Type B pancreatic cell (in vitro differentiated cells): ENCODE data around the gene SLCO2A1. TPM values are rescaled to one million over a fixed set of nuclear protein-coding genes. Genes with fewer than 3 reads are reported as not detected.

Experiments
- DNase-seq: peaks from one replicate; pipeline ENCODE4 v3.0.0; 2021; ENCODE audit warnings: mixed read lengths; ENCODE audit not compliant: unreplicated experiment; ENCODE audit errors: extremely low spot score
- H3K27ac Mint-ChIP-seq: 2 replicates; pipeline ENCODE4 v1.8.0; 2021; ENCODE audit warnings: mild to moderate bottlenecking, mixed read lengths
- H3K27me3 Mint-ChIP-seq: 2 replicates; pipeline ENCODE4 v1.8.0; 2021; ENCODE audit warnings: mixed read lengths
- H3K36me3 Mint-ChIP-seq: 2 replicates; pipeline ENCODE4 v1.8.0; 2021; ENCODE audit warnings: mixed read lengths
- H3K4me1 Mint-ChIP-seq: one replicate; pipeline ENCODE4 v1.8.0; 2021; ENCODE audit warnings: mixed read lengths; ENCODE audit not compliant: unreplicated experiment
- H3K4me3 Mint-ChIP-seq: 2 replicates; pipeline ENCODE4 v1.8.0; 2021; ENCODE audit warnings: mild to moderate bottlenecking, mixed read lengths
- H3K9me3 Mint-ChIP-seq: 2 replicates; pipeline ENCODE4 v1.8.0; 2021; ENCODE audit warnings: mixed read lengths
- CTCF ChIP-seq: fragments of 200-600 bp; sonication (generic); conservative IDR thresholded peaks from 2 replicates; pipeline ENCODE4 v1.5.0; 2021; ENCODE audit warnings: antibody characterized with exemption, mild to moderate bottlenecking
- total RNA-seq: library from RNA; stranded (reverse); gene quantifications from 2 replicates; pipeline ENCODE4 v1.2.1, GENCODE V29; 2021; ENCODE audit warnings: low replicate concordance

The SLCO2A1 gene
- total RNA-seq, 1 donor from 2014 or later: 3.8 TPM

- peaks cover 4% of the 10 kb centered on the region for H3K9me3 Mint-ChIP-seq
- no peak for DNase-seq
- no peaks in the 10 kb centered on the region for H3K27me3 Mint-ChIP-seq
- no peaks in the 10 kb centered on the region for H3K36me3 Mint-ChIP-seq
- no peak for TF ChIP-seq CTCF
- no peaks in the 10 kb centered on the region for H3K4me1 Mint-ChIP-seq
- H3K4me3 Mint-ChIP-seq: no peak overlapping the region
- H3K27ac Mint-ChIP-seq: no peak overlapping the region
Measured at GRCh38 chr3:134075846-134076245, 46.1 kb upstream of the SLCO2A1 start.

GRCh38 chr3:134075568-134075825 lies 45.8 kb upstream of the SLCO2A1 start:
- no peak for TF ChIP-seq CTCF
- Mint-ChIP-seq H3K4me3 (no peak overlapping the region), H3K36me3 (no peaks in the 10 kb centered on the region), H3K27ac (no peak overlapping the region), H3K4me1 (no peaks in the 10 kb centered on the region), H3K9me3 (peaks cover 4% of the 10 kb centered on the region), H3K27me3 (no peaks in the 10 kb centered on the region)
- peak; percentile 58 for DNase-seq

- H3K9me3 Mint-ChIP-seq: peaks cover 4% of the 10 kb centered on the region
- no peaks in the 10 kb centered on the region for H3K36me3 Mint-ChIP-seq
- no peak for TF ChIP-seq CTCF
- no peaks in the 10 kb centered on the region for H3K4me1 Mint-ChIP-seq
- no peak overlapping the region for H3K4me3 Mint-ChIP-seq
- DNase-seq: peak; percentile 22
- H3K27ac Mint-ChIP-seq: no peak overlapping the region
- H3K27me3 Mint-ChIP-seq: no peaks in the 10 kb centered on the region
Measured at GRCh38 chr3:134074790-134075567, 45.3 kb upstream of the SLCO2A1 start.

- Mint-ChIP-seq H3K4me1 (no peaks in the 10 kb centered on the region), H3K36me3 (no peaks in the 10 kb centered on the region), H3K4me3 (no peak overlapping the region), H3K9me3 (peaks cover under 1% of the 10 kb centered on the region), H3K27me3 (no peaks in the 10 kb centered on the region), H3K27ac (no peak overlapping the region)
- peak; percentile 52 for DNase-seq
- TF ChIP-seq CTCF: no peak
Measured at GRCh38 chr3:134074001-134074789, 44.5 kb upstream of the SLCO2A1 start.

- DNase-seq: peak; percentile 20
- no peaks in the 10 kb centered on the region for H3K9me3 Mint-ChIP-seq
- no peaks in the 10 kb centered on the region for H3K36me3 Mint-ChIP-seq
- no peak overlapping the region for H3K4me3 Mint-ChIP-seq
- H3K27me3 Mint-ChIP-seq: no peaks in the 10 kb centered on the region
- no peak overlapping the region for H3K27ac Mint-ChIP-seq
- no peak for TF ChIP-seq CTCF
- no peaks in the 10 kb centered on the region for H3K4me1 Mint-ChIP-seq
Measured at GRCh38 chr3:134073583-134073945, 43.8 kb upstream of the SLCO2A1 start.
